SK-N-SH (cell line): Measurements from ENCODE around the gene SULF2. TPM values are rescaled to one million over a fixed set of nuclear protein-coding genes. Genes with fewer than 3 reads are reported as not detected.
"Not testable (repeated sequence)": the region's sequence is repeated elsewhere in the genome, so short reads cannot be mapped to it uniquely, and the experiment has no call there.

Experiments
- CTCF ChIA-PET: fragments of 300-600, 350-600 bp; formaldehyde crosslinking; extraction: SDS; loops from one replicate; lab custom pipeline; 2021; lab: Yijun Ruan, JAX
- POLR2A ChIA-PET: fragments of 350-600 bp; sonication (Branson Sonifier 250); formaldehyde crosslinking; extraction: SDS; loops from one replicate; lab custom pipeline; 2020; ENCODE audit warnings: antibody characterized with exemption, inconsistent platforms; lab: Yijun Ruan, JAX
- DNase-seq: peaks from one replicate; pipeline ENCODE4 v3.0.0; 2012
- H2AFZ ChIP-seq: fragments of 200-600 bp; sonication (generic); 2 replicates; pipeline ENCODE4 v1.8.1; 2016; ENCODE audit warnings: antibody characterized with exemption, mild to moderate bottlenecking, low read depth
- H3F3A ChIP-seq: fragments of 200-600 bp; sonication (generic); replicated peaks from 2 replicates; pipeline ENCODE3; 2016; ENCODE audit warnings: antibody characterized with exemption, mild to moderate bottlenecking; ENCODE audit not compliant: insufficient read depth
- H3K27ac ChIP-seq, 2 experiments: fragments of 200-500 bp in 1 of 2; fragments of 200-600 bp in 1 of 2; sonication (Bioruptor generic) in 1 of 2; sonication (generic), shearing (Covaris generic) in 1 of 2; 2 replicates each; pipeline versions ENCODE4 v1.5.1 to v1.6.1; 2014 to 2016; ENCODE audit warnings: low read depth in 2 of 2, inconsistent platforms in 1 of 2, low read length in 1 of 2, mild to moderate bottlenecking in 1 of 2, mixed read lengths in 1 of 2
- H3K27me3 ChIP-seq: fragments of 200-600 bp; sonication (generic), shearing (Covaris generic); 2 replicates; pipeline ENCODE4 v1.6.1; 2016; ENCODE audit warnings: mixed run types; ENCODE audit not compliant: insufficient read depth
- H3K36me3 ChIP-seq, 2 experiments: fragments of 200-500 bp in 1 of 2; fragments of 200-600 bp in 1 of 2; sonication (Bioruptor generic) in 1 of 2; sonication (generic) in 1 of 2; replicated peaks in 1 of 2; 2 replicates each; pipeline versions ENCODE3 to v1.5.1; 2014 to 2016; ENCODE audit warnings: low read length in 1 of 2, mild to moderate bottlenecking in 1 of 2; ENCODE audit not compliant: insufficient read depth in 2 of 2, control insufficient read depth in 1 of 2
- H3K4me1 ChIP-seq, 2 experiments: fragments of 200-500 bp in 1 of 2; fragments of 200-600 bp in 1 of 2; sonication (Bioruptor generic) in 1 of 2; sonication (generic), shearing (Covaris generic) in 1 of 2; 2 replicates each; pipeline versions ENCODE4 v1.5.1 to v1.6.1; 2014 to 2016; ENCODE audit warnings: low read depth in 1 of 2, low read length in 1 of 2, mixed run types in 1 of 2; ENCODE audit not compliant: insufficient read depth in 2 of 2, control insufficient read depth in 1 of 2
- H3K4me2 ChIP-seq: fragments of 200-600 bp; sonication (generic), shearing (Covaris generic); 2 replicates; pipeline ENCODE4 v1.6.1; 2017; ENCODE audit warnings: mixed run types
- H3K4me3 ChIP-seq, 2 experiments: fragments of 200-500 bp in 1 of 2; fragments of 200-600 bp in 1 of 2; sonication (Bioruptor generic) in 1 of 2; sonication (generic), shearing (Covaris generic) in 1 of 2; 2 replicates each; pipeline versions ENCODE4 v1.5.1 to v1.8.1; 2014 to 2016; ENCODE audit warnings: low read depth in 2 of 2, inconsistent platforms in 1 of 2, low read length in 1 of 2, mild to moderate bottlenecking in 1 of 2, mixed read lengths in 1 of 2, moderate library complexity in 1 of 2
- H3K79me2 ChIP-seq: fragments of 200-600 bp; sonication (generic); 2 replicates; pipeline ENCODE4 v1.8.1; 2017; ENCODE audit warnings: mild to moderate bottlenecking; ENCODE audit not compliant: insufficient read depth
- H3K9ac ChIP-seq: fragments of 200-600 bp; sonication (generic); 2 replicates; pipeline ENCODE4 v1.6.1; 2017; ENCODE audit warnings: mixed run types
- H3K9me2 ChIP-seq: fragments of 200-600 bp; sonication (generic); 2 replicates; pipeline ENCODE4 v1.6.1; 2017; ENCODE audit warnings: mixed run types
- H3K9me3 ChIP-seq: fragments of 200-600 bp; sonication (generic); 2 replicates; pipeline ENCODE4 v1.6.1; 2017; ENCODE audit warnings: mixed run types, mild to moderate bottlenecking, moderate library complexity
- H4K20me1 ChIP-seq: fragments of 200-600 bp; sonication (generic); 2 replicates; pipeline ENCODE4 v1.6.1; 2017; ENCODE audit warnings: mild to moderate bottlenecking, mixed run types; ENCODE audit not compliant: insufficient read depth
- FOXJ3 ChIP-seq: sonication (generic); formaldehyde crosslinking; IDR thresholded peaks from 2 replicates; pipeline ENCODE4 v1.5.1; 2020; ENCODE audit warnings: mild to moderate bottlenecking, missing genetic modification reagents
- FOXM1 ChIP-seq: IDR thresholded peaks from 2 replicates; pipeline ENCODE4 v1.4.0; 2012; ENCODE audit warnings: low read depth, mild to moderate bottlenecking
- MEF2A ChIP-seq: IDR thresholded peaks from 2 replicates; pipeline ENCODE4 v1.4.0; 2012; ENCODE audit warnings: low read depth, borderline replicate concordance
- SIN3A ChIP-seq: IDR thresholded peaks from 2 replicates; pipeline ENCODE4 v1.6.1; 2012; ENCODE audit warnings: low read depth, mild to moderate bottlenecking, low read length, moderate library complexity, borderline replicate concordance
- TEAD4 ChIP-seq: IDR thresholded peaks from 2 replicates; pipeline ENCODE4 v1.4.0; 2012; ENCODE audit warnings: mild to moderate bottlenecking, borderline replicate concordance; ENCODE audit not compliant: insufficient read depth
- YY1 ChIP-seq: IDR thresholded peaks from 2 replicates; pipeline ENCODE4 v1.4.0; 2012; ENCODE audit warnings: low read depth, mild to moderate bottlenecking
- WGBS: methylation state at CpG from one replicate; pipeline ENCODE4 v1.1.6; 2017; ENCODE audit warnings: low lambda C conversion rate; 5-methylcytosine and 5-hydroxymethylcytosine counted together
- polyA plus RNA-seq, 3 experiments: library from polyadenylated mRNA; depleted of rRNA; stranded (reverse); fragments of >200 nt; gene quantifications; 2 replicates each; pipeline ENCODE4 v1.2.3, GENCODE V29; 2012
- TF ChIP-seq, protein P1 (sequence below): IDR thresholded peaks from 2 replicates; pipeline ENCODE4 v1.4.0; 2012; ENCODE audit warnings: low read depth, borderline replicate concordance
- TF ChIP-seq, protein P2 (sequence below): fragments of 150-350 bp; IDR thresholded peaks from 2 replicates; pipeline ENCODE4 v1.6.1; 2016; ENCODE audit warnings: mild to moderate bottlenecking, low read depth, low read length

The SULF2 gene
- polyA plus RNA-seq, 1 of the 3 experiments (the other 2 are of a cell fraction) = 20.2 TPM

DNA sequence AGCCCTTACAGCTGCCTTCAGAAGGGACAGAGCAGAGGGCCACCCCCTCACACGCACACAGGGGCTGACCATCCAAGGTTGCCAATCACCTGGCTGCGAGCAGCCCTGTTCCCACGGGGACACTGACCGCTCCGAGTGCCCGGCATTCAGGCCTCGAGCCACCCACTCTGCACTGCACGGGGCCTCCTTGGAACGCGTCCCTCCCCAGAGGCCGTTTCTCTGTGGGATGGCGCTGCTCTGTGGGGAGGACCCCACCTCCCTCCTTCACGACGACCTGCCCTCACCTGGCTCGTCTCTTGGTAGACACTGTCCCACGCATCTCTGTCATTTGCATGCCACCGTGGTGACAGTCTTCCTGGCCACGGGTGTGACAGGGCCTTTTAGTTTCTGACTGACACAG is 40.7 kb upstream of the SULF2 start:
- H3K79me2 ChIP-seq, H3K27ac ChIP-seq, POLR2A ChIA-PET, CTCF ChIA-PET, H3K4me1 ChIP-seq, H2AFZ ChIP-seq, H3K36me3 ChIP-seq, H3F3A ChIP-seq, H3K9me3 ChIP-seq, H3K4me2 ChIP-seq, H4K20me1 ChIP-seq, H3K9ac ChIP-seq, H3K9me2 ChIP-seq, H3K4me3 ChIP-seq, DNase-seq, H3K27me3 ChIP-seq: not testable (repeated sequence)
- 65% methylated on average over 9 of the region's 18 CpGs for WGBS

DNA sequence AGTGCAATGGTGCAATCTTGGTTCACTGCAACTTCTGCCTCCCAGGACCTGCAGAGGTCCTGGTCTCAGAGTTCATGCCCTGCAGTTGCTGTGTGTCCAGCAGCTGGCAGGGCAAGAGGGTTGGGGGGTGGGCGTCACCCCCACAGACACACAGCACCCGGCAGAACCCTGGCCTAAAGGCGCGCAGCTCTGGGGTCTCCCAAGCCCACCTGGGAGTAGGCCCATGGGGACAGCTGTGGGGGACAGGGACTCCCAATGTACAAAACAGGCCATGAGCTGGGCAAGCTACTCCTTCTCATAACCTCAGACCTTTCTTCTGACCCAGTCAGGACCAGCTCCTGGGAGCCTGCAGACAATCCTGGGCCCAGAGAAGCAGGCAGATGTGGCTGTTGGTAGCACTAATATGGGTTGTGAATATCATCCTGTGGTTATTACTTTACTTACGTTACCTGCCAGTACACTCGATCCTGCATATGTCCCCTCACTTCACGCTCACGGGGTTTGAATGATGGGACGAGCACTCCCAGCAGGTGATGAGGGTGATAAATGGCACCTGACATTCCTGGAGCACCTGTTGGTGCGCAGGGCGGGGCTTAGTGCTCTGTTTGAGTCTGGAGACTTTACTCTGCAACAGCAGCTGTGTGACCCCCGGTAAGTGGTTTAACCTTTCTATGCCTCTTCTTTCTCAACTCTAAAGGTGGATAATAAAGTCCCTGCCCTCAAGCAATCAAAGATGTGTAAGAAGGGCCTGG is 39.9 kb upstream of the SULF2 start:
- H2AFZ ChIP-seq = no peak overlapping the region
- H3K27ac ChIP-seq = no peak overlapping the region
- no peak overlapping the region for H3K4me3 ChIP-seq
- POLR2A ChIA-PET = no interaction called here
- no peaks in the 10 kb centered on the region for H3K4me1 ChIP-seq
- no peaks in the 10 kb centered on the region for H3K36me3 ChIP-seq
- TF ChIP-seq YY1 (no peak), MEF2A (no peak), FOXJ3 (CRISPR knock-in tag) (no peak), SIN3A (no peak), FOXM1 (no peak), TEAD4 (no peak)
- TF ChIP-seq, protein P1, sequence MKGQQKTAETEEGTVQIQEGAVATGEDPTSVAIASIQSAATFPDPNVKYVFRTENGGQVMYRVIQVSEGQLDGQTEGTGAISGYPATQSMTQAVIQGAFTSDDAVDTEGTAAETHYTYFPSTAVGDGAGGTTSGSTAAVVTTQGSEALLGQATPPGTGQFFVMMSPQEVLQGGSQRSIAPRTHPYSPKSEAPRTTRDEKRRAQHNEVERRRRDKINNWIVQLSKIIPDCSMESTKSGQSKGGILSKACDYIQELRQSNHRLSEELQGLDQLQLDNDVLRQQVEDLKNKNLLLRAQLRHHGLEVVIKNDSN = no peak
- TF ChIP-seq, protein P2, sequence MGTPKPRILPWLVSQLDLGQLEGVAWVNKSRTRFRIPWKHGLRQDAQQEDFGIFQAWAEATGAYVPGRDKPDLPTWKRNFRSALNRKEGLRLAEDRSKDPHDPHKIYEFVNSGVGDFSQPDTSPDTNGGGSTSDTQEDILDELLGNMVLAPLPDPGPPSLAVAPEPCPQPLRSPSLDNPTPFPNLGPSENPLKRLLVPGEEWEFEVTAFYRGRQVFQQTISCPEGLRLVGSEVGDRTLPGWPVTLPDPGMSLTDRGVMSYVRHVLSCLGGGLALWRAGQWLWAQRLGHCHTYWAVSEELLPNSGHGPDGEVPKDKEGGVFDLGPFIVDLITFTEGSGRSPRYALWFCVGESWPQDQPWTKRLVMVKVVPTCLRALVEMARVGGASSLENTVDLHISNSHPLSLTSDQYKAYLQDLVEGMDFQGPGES = no peak
- H4K20me1 ChIP-seq = no peaks in the 10 kb centered on the region
- no peaks in the 10 kb centered on the region for H3K9me3 ChIP-seq
- H3K79me2 ChIP-seq = no peaks in the 10 kb centered on the region
- H3F3A ChIP-seq = no peaks in the 10 kb centered on the region
- DNase-seq = no peak
- CTCF ChIA-PET = no interaction called here
- no peaks in the 10 kb centered on the region for H3K9me2 ChIP-seq
- no peaks in the 10 kb centered on the region for H3K27me3 ChIP-seq
- no peak overlapping the region for H3K4me2 ChIP-seq
- no peak overlapping the region for H3K9ac ChIP-seq
- 63% methylated on average over 9 of the region's 12 CpGs for WGBS

DNA sequence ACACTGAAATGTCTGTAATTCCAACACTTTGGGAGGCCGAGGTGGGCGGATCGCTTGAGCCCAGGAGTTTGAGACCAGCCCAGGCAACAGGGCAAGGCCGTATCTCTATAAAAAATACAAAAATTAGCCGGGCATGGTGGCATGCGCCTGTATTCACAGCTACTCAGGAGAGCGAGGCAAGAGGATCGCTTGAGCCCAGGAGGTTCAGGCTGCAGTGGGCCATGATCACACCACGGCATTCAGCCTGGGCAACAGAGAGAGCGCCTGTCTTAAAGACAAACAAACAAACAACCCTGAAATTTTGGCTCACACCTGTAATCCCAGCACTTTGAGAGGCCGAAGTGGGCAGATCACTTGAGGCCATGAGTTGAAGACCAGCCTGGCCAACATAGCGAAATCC is 38.7 kb upstream of the SULF2 start:
- H3K9ac ChIP-seq, DNase-seq, H3K9me2 ChIP-seq, H3K4me1 ChIP-seq, H3K27ac ChIP-seq, H3K4me3 ChIP-seq, POLR2A ChIA-PET, H2AFZ ChIP-seq, H3K4me2 ChIP-seq, H3K36me3 ChIP-seq, H3K27me3 ChIP-seq, H3K9me3 ChIP-seq, H3K79me2 ChIP-seq, H3F3A ChIP-seq, H4K20me1 ChIP-seq: not testable (repeated sequence)
- CTCF ChIA-PET = interaction anchor here (0.9 kb wide), 1 partner anchor 796 kb away, joined by 5 read pairs; no protein-coding TSS in a partner anchor
- WGBS = 79% methylated on average over 12 of the region's 12 CpGs
